ENCODE data around the gene ELP2.

The ELP2 gene

GRCh38 chr18:36212301-36213171 is 82.8 kb downstream of the ELP2 start:
- no peak for DNase-seq (ENCODE audit: low spot score)
- no peak for TF ChIP-seq CTCF (IDR thresholded peaks at IDR 0.05; ENCODE audit: extremely low read depth, missing control alignments)

GRCh38 chr18:36214811-36215210 is 85.1 kb downstream of the ELP2 start:
- no peak for TF ChIP-seq CTCF (IDR thresholded peaks at IDR 0.05; ENCODE audit: extremely low read depth, missing control alignments)
- DNase-seq (ENCODE audit: low spot score), result no peak

- no peak for DNase-seq (ENCODE audit: low spot score)
- TF ChIP-seq CTCF (IDR thresholded peaks at IDR 0.05; ENCODE audit: extremely low read depth, missing control alignments), result no peak
Observed at GRCh38 chr18:36215577-36215976, 85.9 kb downstream of the ELP2 start.

GRCh38 chr18:36217348-36217747 is 87.6 kb downstream of the ELP2 start:
- TF ChIP-seq CTCF (IDR thresholded peaks at IDR 0.05; ENCODE audit: extremely low read depth, missing control alignments), result no peak
- no peak for DNase-seq (ENCODE audit: low spot score)

GRCh38 chr18:36229188-36229587 is 99.5 kb downstream of the ELP2 start:
- DNase-seq (ENCODE audit: low spot score), result no peak
- no peak for TF ChIP-seq CTCF (IDR thresholded peaks at IDR 0.05; ENCODE audit: extremely low read depth, missing control alignments)
